Loucy (cell line): Measurements from ENCODE around the gene LRRC72.

Source experiments
- H2AFZ ChIP-seq: fragments of 200-600 bp; sonication (generic); 2 replicates; pipeline ENCODE4 v1.6.0; 2016; ENCODE audit warnings: antibody characterized with exemption, mild to moderate bottlenecking, low read length, moderate library complexity
- H3F3A ChIP-seq: fragments of 200-600 bp; 2 replicates; pipeline ENCODE4 v1.6.0; 2016; ENCODE audit warnings: antibody characterized with exemption, low read depth, mild to moderate bottlenecking
- H3K27me3 ChIP-seq: fragments of 200-600 bp; sonication (generic); 2 replicates; pipeline ENCODE4 v1.6.1; 2014; ENCODE audit warnings: low read length, mild to moderate bottlenecking; ENCODE audit not compliant: insufficient read depth, poor library complexity, severe bottlenecking
- H3K36me3 ChIP-seq: fragments of 200-600 bp; sonication (generic); 2 replicates; pipeline ENCODE4 v1.6.1; 2016; ENCODE audit warnings: low read length; ENCODE audit not compliant: insufficient read depth
- H3K4me1 ChIP-seq: fragments of 200-600 bp; sonication (generic); 2 replicates; pipeline ENCODE4 v1.5.1; 2014; ENCODE audit warnings: low read length, mild to moderate bottlenecking; ENCODE audit not compliant: insufficient read depth, poor library complexity, severe bottlenecking
- H3K4me2 ChIP-seq: fragments of 200-600 bp; sonication (generic); 2 replicates; pipeline ENCODE4 v1.6.0; 2014; ENCODE audit warnings: antibody characterized with exemption, low read length, low read depth, mild to moderate bottlenecking; ENCODE audit not compliant: poor library complexity, severe bottlenecking
- H3K4me3 ChIP-seq: fragments of 200-600 bp; sonication (generic); 2 replicates; pipeline ENCODE4 v1.5.1; 2014; ENCODE audit warnings: low read length, mild to moderate bottlenecking, mixed read lengths; ENCODE audit not compliant: poor library complexity, severe bottlenecking
- H3K79me2 ChIP-seq: fragments of 200-600 bp; sonication (generic); 2 replicates; pipeline ENCODE4 v1.6.1; 2014; ENCODE audit warnings: low read length; ENCODE audit not compliant: insufficient read depth
- H3K9ac ChIP-seq: fragments of 200-600 bp; sonication (generic); 2 replicates; pipeline ENCODE4 v1.6.0; 2014; ENCODE audit warnings: mild to moderate bottlenecking, low read depth, low read length, moderate library complexity; ENCODE audit not compliant: poor library complexity, severe bottlenecking
- H3K9me2 ChIP-seq: fragments of 200-600 bp; sonication (generic); replicated peaks from 2 replicates; pipeline ENCODE4 v1.6.1; 2016; ENCODE audit warnings: low read depth, low read length, mixed read lengths
- H3K9me3 ChIP-seq: fragments of 200-600 bp; sonication (generic); 2 replicates; pipeline ENCODE4 v1.6.1; 2014; ENCODE audit warnings: mild to moderate bottlenecking, antibody characterized with exemption, low read length, low read depth; ENCODE audit not compliant: insufficient read depth
- H4K20me1 ChIP-seq: fragments of 200-600 bp; sonication (generic); 2 replicates; pipeline ENCODE4 v1.6.0; 2014; ENCODE audit warnings: antibody characterized with exemption, low read length, mild to moderate bottlenecking; ENCODE audit not compliant: insufficient read depth, poor library complexity, severe bottlenecking
- EZH2phosphoT487 ChIP-seq: fragments of 200-600 bp; IDR thresholded peaks from 2 replicates; pipeline ENCODE4 v1.6.1; 2018; ENCODE audit warnings: antibody characterized with exemption, mild to moderate bottlenecking, moderate library complexity, borderline replicate concordance
- TF ChIP-seq, protein P1 (sequence below): fragments of 200-600 bp; sonication (generic); conservative IDR thresholded peaks from 2 replicates; pipeline ENCODE4 v1.5.1; 2014; ENCODE audit warnings: mild to moderate bottlenecking, antibody characterized with exemption, low read length

The LRRC72 gene

DNA sequence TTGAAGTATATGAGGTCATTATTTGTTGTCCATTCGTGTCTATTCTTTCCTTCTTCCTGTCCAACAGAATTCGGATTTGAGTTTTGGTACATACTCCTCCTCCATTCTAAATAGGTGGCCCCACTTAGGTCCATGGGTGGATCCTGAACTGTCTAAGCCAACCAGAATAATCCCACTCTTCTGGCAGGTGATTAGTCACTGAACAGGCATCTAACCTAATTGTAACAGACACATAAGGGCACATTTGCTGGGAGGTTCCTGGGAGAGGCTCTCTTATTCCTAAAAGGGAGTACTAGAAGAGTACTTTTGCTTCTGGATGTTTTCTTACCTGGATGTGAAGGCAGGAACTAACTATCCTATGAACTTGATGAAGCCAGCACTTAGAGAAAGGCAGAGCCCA, 16.8 kb downstream of the LRRC72 start:
- Histone ChIP-seq H3K9me3 (no peaks in the 10 kb centered on the region), H3K4me2 (no peak overlapping the region), H4K20me1 (no peaks in the 10 kb centered on the region)

DNA sequence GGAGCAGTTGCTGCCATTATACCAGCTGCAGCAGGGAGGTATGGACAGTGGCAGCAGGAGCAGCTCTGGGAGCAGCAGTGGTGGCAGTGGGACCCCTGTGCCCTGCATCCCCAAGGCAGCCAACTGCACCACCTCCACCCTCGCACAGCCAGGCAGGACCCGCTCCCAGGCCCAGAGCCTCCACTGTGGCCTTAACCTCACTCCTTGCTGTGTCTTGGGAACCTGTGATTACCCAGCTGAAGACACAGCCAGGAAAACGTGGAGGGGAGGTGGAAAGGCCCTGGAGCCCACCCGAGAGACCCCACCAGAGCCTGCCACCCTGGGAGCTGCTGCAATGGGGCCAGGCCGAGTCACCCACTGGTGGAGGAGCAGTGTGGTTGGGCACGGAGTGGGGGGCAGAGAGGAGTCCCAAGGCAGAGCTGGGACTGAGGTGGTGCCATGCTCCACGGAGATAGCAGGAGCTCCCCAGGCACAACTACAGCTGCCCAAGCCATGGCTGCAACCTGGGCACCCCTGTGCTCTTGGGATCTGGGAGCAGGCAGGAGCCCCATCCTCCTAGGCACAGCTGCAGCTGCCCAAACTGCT, 20.4 kb downstream of the LRRC72 start:
- no peak overlapping the region for H3K4me3 ChIP-seq
- no peaks in the 10 kb centered on the region for H3K79me2 ChIP-seq
- H2AFZ ChIP-seq: no peak overlapping the region
- H3K4me1 ChIP-seq: no peaks in the 10 kb centered on the region
- no peaks in the 10 kb centered on the region for H3K36me3 ChIP-seq
- no peak overlapping the region for H3K9ac ChIP-seq
- H4K20me1 ChIP-seq: no peaks in the 10 kb centered on the region
- no peak overlapping the region for H3K4me2 ChIP-seq
- no peaks in the 10 kb centered on the region for H3K27me3 ChIP-seq
- H3K9me2 ChIP-seq: no peaks in the 10 kb centered on the region
- H3K9me3 ChIP-seq: no peaks in the 10 kb centered on the region
- TF ChIP-seq, protein P1, sequence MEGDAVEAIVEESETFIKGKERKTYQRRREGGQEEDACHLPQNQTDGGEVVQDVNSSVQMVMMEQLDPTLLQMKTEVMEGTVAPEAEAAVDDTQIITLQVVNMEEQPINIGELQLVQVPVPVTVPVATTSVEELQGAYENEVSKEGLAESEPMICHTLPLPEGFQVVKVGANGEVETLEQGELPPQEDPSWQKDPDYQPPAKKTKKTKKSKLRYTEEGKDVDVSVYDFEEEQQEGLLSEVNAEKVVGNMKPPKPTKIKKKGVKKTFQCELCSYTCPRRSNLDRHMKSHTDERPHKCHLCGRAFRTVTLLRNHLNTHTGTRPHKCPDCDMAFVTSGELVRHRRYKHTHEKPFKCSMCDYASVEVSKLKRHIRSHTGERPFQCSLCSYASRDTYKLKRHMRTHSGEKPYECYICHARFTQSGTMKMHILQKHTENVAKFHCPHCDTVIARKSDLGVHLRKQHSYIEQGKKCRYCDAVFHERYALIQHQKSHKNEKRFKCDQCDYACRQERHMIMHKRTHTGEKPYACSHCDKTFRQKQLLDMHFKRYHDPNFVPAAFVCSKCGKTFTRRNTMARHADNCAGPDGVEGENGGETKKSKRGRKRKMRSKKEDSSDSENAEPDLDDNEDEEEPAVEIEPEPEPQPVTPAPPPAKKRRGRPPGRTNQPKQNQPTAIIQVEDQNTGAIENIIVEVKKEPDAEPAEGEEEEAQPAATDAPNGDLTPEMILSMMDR: no peak
- TF ChIP-seq EZH2phosphoT487: no peak
- H3F3A ChIP-seq: no peaks in the 10 kb centered on the region

More for the DNA sequence above, 16.8 kb downstream of the LRRC72 start:
- Histone ChIP-seq H3K36me3 (no peaks in the 10 kb centered on the region), H3K27me3 (no peaks in the 10 kb centered on the region), H3K4me1 (no peaks in the 10 kb centered on the region), H2AFZ (no peak overlapping the region), H3K4me3 (no peak overlapping the region), H3K79me2 (no peaks in the 10 kb centered on the region), H3F3A (no peaks in the 10 kb centered on the region), H3K9me2 (no peaks in the 10 kb centered on the region), H3K9ac (no peak overlapping the region)
- TF ChIP-seq, protein P1: no peak
- no peak for TF ChIP-seq EZH2phosphoT487

DNA sequence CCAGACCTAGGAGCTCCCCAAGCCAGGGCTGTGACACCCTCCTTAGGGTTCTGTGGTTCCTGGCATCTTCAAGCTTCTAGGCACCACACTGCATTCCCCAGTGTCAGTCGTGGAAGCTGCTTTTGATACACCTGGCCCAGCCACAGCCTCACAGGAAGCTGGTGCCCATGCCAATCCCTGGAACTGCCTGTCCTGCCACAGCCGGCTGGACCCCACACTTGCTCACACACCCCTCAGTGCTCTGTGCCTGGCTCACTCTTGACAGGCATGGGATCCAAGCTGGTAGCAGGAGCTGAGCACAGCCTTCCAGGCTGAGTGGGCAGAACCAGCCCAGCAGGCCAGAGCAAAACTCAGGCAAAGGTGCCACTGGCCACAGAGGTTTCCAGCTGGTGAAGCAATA, 21.8 kb downstream of the LRRC72 start:
- TF ChIP-seq EZH2phosphoT487: no peak
- TF ChIP-seq, protein P1: no peak
- no peaks in the 10 kb centered on the region for H3K9me3 ChIP-seq
- H3K9me2 ChIP-seq: no peaks in the 10 kb centered on the region
- H3K9ac ChIP-seq: no peak overlapping the region
- no peaks in the 10 kb centered on the region for H3K36me3 ChIP-seq
- H3K4me2 ChIP-seq: no peak overlapping the region
- H3K79me2 ChIP-seq: no peaks in the 10 kb centered on the region
- H3K4me3 ChIP-seq: no peak overlapping the region
- no peaks in the 10 kb centered on the region for H4K20me1 ChIP-seq
- H3F3A ChIP-seq: no peaks in the 10 kb centered on the region
- no peaks in the 10 kb centered on the region for H3K27me3 ChIP-seq
- no peaks in the 10 kb centered on the region for H3K4me1 ChIP-seq
- no peak overlapping the region for H2AFZ ChIP-seq
